K562 (cell line): ENCODE results near the gene IMP4. TPM values are rescaled to one million over a fixed set of nuclear protein-coding genes. Genes with fewer than 3 reads are reported as not detected.

Source experiments
- ATAC-seq: fragments of 200-7000 bp; cut with Tn5 transposase; 3 replicates; pipeline ENCODE4 v1.9.1; 2020; ENCODE audit warnings: moderate library complexity
- BruUV-seq: library from RNA; stranded (reverse); fragments of 400-500 nt; replicated peaks from 2 replicates; lab custom pipeline; 2021; lab: Mats Ljungman, UMichigan
- CTCF ChIA-PET: fragments of 300-600 bp; formaldehyde crosslinking; extraction: SDS; loops from one replicate; lab custom pipeline; 2021; ENCODE audit warnings: low intra/inter-chr PET ratio; lab: Yijun Ruan, JAX
- POLR2A ChIA-PET: fragments of 300-600, 350-650 bp; sonication (Branson Sonifier 250); formaldehyde crosslinking; extraction: SDS; loops from one replicate; lab custom pipeline; 2021; ENCODE audit warnings: antibody characterized with exemption, inconsistent platforms; lab: Yijun Ruan, JAX
- DNase-seq, 4 experiments: peaks; one replicate each; pipeline versions ENCODE4 v3.0.0 to v3.0.0-alpha.2; 2011 to 2018; ENCODE audit warnings: low spot score in 3 of 4, mixed read lengths in 3 of 4; ENCODE audit errors: extremely low read depth in 1 of 4
- FAIRE-seq: peaks from 2 replicates; lab custom pipeline; 2011; peaks lifted over from hg19 to GRCh38; lab: Jason Lieb, UNC
- H2AFZ ChIP-seq: 2 replicates; pipeline ENCODE4 v1.6.0; 2011; ENCODE audit warnings: low read depth, low read length, control low read depth, inconsistent platforms
- H3K27ac ChIP-seq: fragments of 200-600 bp; 3 replicates; pipeline ENCODE4 v1.8.0; 2011; ENCODE audit warnings: low read depth, mild to moderate bottlenecking, control low read depth, inconsistent platforms, low read length, moderate library complexity, mixed read lengths; ENCODE audit errors: extremely low read depth
- H3K27me3 ChIP-seq, 2 experiments: fragments of 300-600 bp in 1 of 2; 2 replicates in 1 of 2; 3 replicates in 1 of 2; pipeline versions ENCODE4 v1.6.0 to v1.8.0; 2011; ENCODE audit warnings: inconsistent platforms in 2 of 2, low read length in 2 of 2, mild to moderate bottlenecking in 1 of 2, mixed read lengths in 1 of 2, moderate library complexity in 1 of 2; ENCODE audit not compliant: control insufficient read depth in 2 of 2, insufficient read depth in 2 of 2
- H3K36me3 ChIP-seq: fragments of 300-600 bp; 3 replicates; pipeline ENCODE4 v1.8.0; 2011; ENCODE audit warnings: mild to moderate bottlenecking, low read length, inconsistent platforms; ENCODE audit not compliant: control insufficient read depth, insufficient read depth
- H3K4me1 ChIP-seq, 2 experiments: fragments of 200-600 bp in 1 of 2; replicated peaks in 1 of 2; 2 replicates in 1 of 2; 3 replicates in 1 of 2; pipeline versions ENCODE4 v1.5.1 to v1.8.0; 2011; ENCODE audit warnings: inconsistent platforms in 2 of 2, low read length in 2 of 2, mild to moderate bottlenecking in 1 of 2, mixed read lengths in 1 of 2, moderate library complexity in 1 of 2; ENCODE audit not compliant: control insufficient read depth in 2 of 2, insufficient read depth in 2 of 2
- H3K4me2 ChIP-seq: 2 replicates; pipeline ENCODE4 v1.6.1; 2011; ENCODE audit warnings: low read length, control low read depth, inconsistent platforms, mixed read lengths; ENCODE audit not compliant: insufficient read depth
- H3K4me3 ChIP-seq: fragments of 200-600 bp; sonication (generic), shearing (Covaris generic); 2 replicates; pipeline ENCODE4 v1.5.1; 2016; ENCODE audit warnings: control low read depth, inconsistent platforms
- H3K79me2 ChIP-seq: fragments of 200-600 bp; 3 replicates; pipeline ENCODE4 v1.8.0; 2011; ENCODE audit warnings: low read length, inconsistent platforms; ENCODE audit not compliant: control insufficient read depth, insufficient read depth
- H3K9ac ChIP-seq, 2 experiments: 2 replicates each; pipeline versions ENCODE4 v1.6.0 to v1.6.1; 2011; ENCODE audit warnings: low read depth in 2 of 2, low read length in 2 of 2, control low read depth in 1 of 2, inconsistent platforms in 1 of 2, mild to moderate bottlenecking in 1 of 2, mixed read lengths in 1 of 2; ENCODE audit not compliant: insufficient read depth in 1 of 2
- H3K9me1 ChIP-seq: one replicate; pipeline ENCODE4 v1.6.0; 2011; ENCODE audit warnings: inconsistent platforms, mild to moderate bottlenecking, low read length, moderate library complexity; ENCODE audit not compliant: control insufficient read depth, insufficient read depth
- H3K9me3 ChIP-seq: replicated peaks from 2 replicates; pipeline ENCODE4 v1.5.1; 2011; ENCODE audit warnings: low read depth, low read length, inconsistent platforms; ENCODE audit not compliant: control insufficient read depth, insufficient read depth
- H4K20me1 ChIP-seq: replicated peaks from 2 replicates; pipeline ENCODE4 v1.6.1; 2011; ENCODE audit warnings: low read length, inconsistent platforms, mixed read lengths; ENCODE audit not compliant: control insufficient read depth, insufficient read depth
- BRCA1 ChIP-seq, 2 experiments: fragments of 450-650 bp in 1 of 2; sonication (generic) in 1 of 2; formaldehyde crosslinking in 1 of 2; IDR thresholded peaks; 2 replicates each; pipeline versions ENCODE4 v1.5.0 to v1.6.1; 2017 to 2020; ENCODE audit warnings: mild to moderate bottlenecking in 1 of 2, missing genetic modification reagents in 1 of 2
- CEBPB ChIP-seq: fragments of 450-650 bp; IDR thresholded peaks from 2 replicates; pipeline ENCODE4 v1.6.1; 2016; ENCODE audit warnings: missing genetic modification characterization, missing compliant biosample characterization
- HNRNPH1 ChIP-seq: fragments of 200-400 bp; formaldehyde crosslinking; optimal IDR thresholded peaks from 2 replicates; pipeline ENCODE3; 2017; ENCODE audit warnings: low read depth, mild to moderate bottlenecking, low read length, moderate library complexity
- NCOA2 ChIP-seq, 2 experiments: fragments of 450-650 bp; IDR thresholded peaks; 2 replicates each; pipeline ENCODE4 v1.6.1; 2018; ENCODE audit warnings: mild to moderate bottlenecking in 2 of 2, moderate library complexity in 1 of 2; ENCODE audit not compliant: partially characterized antibody in 2 of 2
- NFE2 ChIP-seq: IDR thresholded peaks from 2 replicates; pipeline ENCODE4 v1.6.1; 2014; ENCODE audit warnings: antibody characterized with exemption, low read depth
- ZKSCAN8 ChIP-seq: fragments of 200-800 bp; sonication (Bioruptor generic); IDR thresholded peaks from 2 replicates; pipeline ENCODE4 v1.6.1; 2016; ENCODE audit warnings: missing genetic modification characterization, missing compliant biosample characterization
- WGBS: fragments of 100-300 bp; shearing (Covaris generic); methylation state at CpG from one replicate; pipeline ENCODE4 v1.1.6; 2016; ENCODE audit warnings: low coverage, mixed read lengths; ENCODE audit not compliant: insufficient coverage; ENCODE audit errors: missing lambda C conversion rate; 5-methylcytosine and 5-hydroxymethylcytosine counted together
- in situ Hi-C: fragments of 300-500 bp; cut with MboI; formaldehyde crosslinking; loops from 4 replicates; pipeline ENCODE4 v1.15.0; 2018; ENCODE audit warnings: inconsistent platforms, mixed read lengths
- intact Hi-C: fragments of 100-400 bp; cut with micrococcal nuclease; formaldehyde crosslinking; loops from 2 replicates; pipeline ENCODE4 v1.14.2; 2022
- polyA plus RNA-seq, 8 experiments: library from polyadenylated mRNA; depleted of rRNA in 4 of 8; stranded (reverse) in 5 of 8; unstranded in 3 of 8; fragments of >200 nt; fragmentation: Nextera tagmentation in 2 of 8; fragmentation: Illumina TruSeq in 1 of 8; extraction: Ambion mirVana in 2 of 8; extraction: Trizol in 1 of 8; gene quantifications; 2 replicates each; pipeline versions ENCODE4 v1.2.1 to v1.2.3, GENCODE V29; 2011 to 2014; ENCODE audit warnings: inconsistent platforms in 1 of 8, missing spikeins in 1 of 8
- total RNA-seq, 7 experiments: library from RNA; depleted of rRNA in 6 of 7; stranded (reverse); fragments of >200 nt in 6 of 7; fragmentation: Illumina TruSeq in 2 of 7; extraction: Trizol in 2 of 7; gene quantifications; 2 replicates each; pipeline versions ENCODE4 v1.2.1 to v1.2.3, GENCODE V29; 2011 to 2021; ENCODE audit warnings: low replicate concordance in 1 of 7
- TF ChIP-seq, protein P1 (sequence below): fragments of 250-450 bp; sonication (Bioruptor Pico); IDR thresholded peaks from 2 replicates; pipeline ENCODE4 v1.5.0; 2020; ENCODE audit warnings: mild to moderate bottlenecking
- TF ChIP-seq, protein P2 (sequence below): sonication (generic); formaldehyde crosslinking; IDR thresholded peaks from 2 replicates; pipeline ENCODE4 v1.8.1; 2022; ENCODE audit warnings: missing genetic modification reagents

IMP4 gene
- total and polyA plus RNA-seq, 9 of the 15 experiments (the other 6 are each of a cell fraction or from before 2014, with no cell fraction given), result 35.4 to 209 (median 100.0) TPM

DNA sequence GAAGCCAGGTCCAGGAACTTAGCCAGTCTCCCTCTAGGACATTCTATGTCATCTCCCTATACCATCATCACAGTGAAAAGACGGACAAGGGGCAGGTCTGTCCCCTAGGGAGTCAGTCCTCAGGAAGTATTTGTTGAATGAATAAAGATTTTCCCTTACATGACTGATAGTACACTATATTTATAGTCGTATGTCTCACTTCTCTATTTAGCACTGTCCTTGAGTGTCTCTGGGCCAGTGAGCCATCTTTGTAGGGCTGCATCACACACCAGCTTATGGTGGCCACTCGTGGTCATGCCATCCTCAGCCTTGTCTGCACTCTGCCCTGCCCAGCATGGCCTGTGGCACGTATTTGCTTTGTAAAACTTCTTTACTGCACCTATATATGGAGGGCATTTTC lies 38.9 kb downstream of the IMP4 start:
- no peak for DNase-seq
- no peak for ATAC-seq
- no peaks in the 10 kb centered on the region; the same call in 2 of the 3 replicates for H3K79me2 ChIP-seq
- H3K27ac ChIP-seq, result no peak overlapping the region
- H3K4me2 ChIP-seq, result no peak overlapping the region
- no peaks in the 10 kb centered on the region for H3K9me3 ChIP-seq
- H3K27me3 ChIP-seq, result no peaks in the 10 kb centered on the region
- no peaks in the 10 kb centered on the region for H3K36me3 ChIP-seq
- FAIRE-seq, result no peak
- H3K4me1 ChIP-seq, result peaks cover 19 to 45% of the 10 kb centered on the region in 2 experiments
- no TSS peak for BruUV-seq
- TF ChIP-seq, protein P1, sequence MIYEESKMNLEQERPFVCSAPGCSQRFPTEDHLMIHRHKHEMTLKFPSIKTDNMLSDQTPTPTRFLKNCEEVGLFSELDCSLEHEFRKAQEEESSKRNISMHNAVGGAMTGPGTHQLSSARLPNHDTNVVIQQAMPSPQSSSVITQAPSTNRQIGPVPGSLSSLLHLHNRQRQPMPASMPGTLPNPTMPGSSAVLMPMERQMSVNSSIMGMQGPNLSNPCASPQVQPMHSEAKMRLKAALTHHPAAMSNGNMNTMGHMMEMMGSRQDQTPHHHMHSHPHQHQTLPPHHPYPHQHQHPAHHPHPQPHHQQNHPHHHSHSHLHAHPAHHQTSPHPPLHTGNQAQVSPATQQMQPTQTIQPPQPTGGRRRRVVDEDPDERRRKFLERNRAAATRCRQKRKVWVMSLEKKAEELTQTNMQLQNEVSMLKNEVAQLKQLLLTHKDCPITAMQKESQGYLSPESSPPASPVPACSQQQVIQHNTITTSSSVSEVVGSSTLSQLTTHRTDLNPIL (CRISPR knock-in tag), result no peak
- TF ChIP-seq, protein P2, sequence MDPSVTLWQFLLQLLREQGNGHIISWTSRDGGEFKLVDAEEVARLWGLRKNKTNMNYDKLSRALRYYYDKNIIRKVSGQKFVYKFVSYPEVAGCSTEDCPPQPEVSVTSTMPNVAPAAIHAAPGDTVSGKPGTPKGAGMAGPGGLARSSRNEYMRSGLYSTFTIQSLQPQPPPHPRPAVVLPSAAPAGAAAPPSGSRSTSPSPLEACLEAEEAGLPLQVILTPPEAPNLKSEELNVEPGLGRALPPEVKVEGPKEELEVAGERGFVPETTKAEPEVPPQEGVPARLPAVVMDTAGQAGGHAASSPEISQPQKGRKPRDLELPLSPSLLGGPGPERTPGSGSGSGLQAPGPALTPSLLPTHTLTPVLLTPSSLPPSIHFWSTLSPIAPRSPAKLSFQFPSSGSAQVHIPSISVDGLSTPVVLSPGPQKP (CRISPR knock-in tag), result no peak
- TF ChIP-seq NCOA2 (IDR thresholded peaks at IDR 0.05; ENCODE audit: partially characterized antibody in 2 of 2) (no peak), ZKSCAN8 (CRISPR knock-in tag) (no peak), CEBPB (no peak), HNRNPH1 (no peak), NFE2 (no peak), BRCA1 (IDR thresholded peaks at IDR 0.05) (no peak), BRCA1 (CRISPR knock-in tag; IDR thresholded peaks at IDR 0.05) (no peak)
- no peaks in the 10 kb centered on the region for H3K9me1 ChIP-seq
- WGBS, result 76% methylated on average over 4 of the region's 4 CpGs
- H4K20me1 ChIP-seq, result no peaks in the 10 kb centered on the region
- intact Hi-C loops, result no loop called here
- in situ Hi-C loops, result loop anchor here (25.0 kb wide), 1 partner anchor 206 kb away; the partner anchor contains the start of gene CFC1
- no peak overlapping the region for H3K9ac ChIP-seq
- H2AFZ ChIP-seq, result no peak overlapping the region
- no peak overlapping the region for H3K4me3 ChIP-seq
- CTCF ChIA-PET, result no interaction called here
- POLR2A ChIA-PET, result interaction anchor here (0.7 kb wide), 1 partner anchor 15 kb away, joined by 3 read pairs; no protein-coding TSS in a partner anchor
